ENCODE data around the gene SRXN1.

GRCh38 chr20:597560-597959 is 55.4 kb downstream of the SRXN1 start:
- TF ChIP-seq CTCF (IDR thresholded peaks at IDR 0.05), result no peak
- TF ChIP-seq POLR2AphosphoS5 (IDR thresholded peaks at IDR 0.05), result no peak
- no peak for TF ChIP-seq POLR2A (IDR thresholded peaks at IDR 0.05)
